NCI-H146 treated with DMSO at 0.1 percent for 48 hours (cell line): Measurements from ENCODE around the gene PNCK.
A peak's percentile ranks its signal among the peaks of the same experiment; 100 is the strongest.
"Not testable (repeated sequence)": the region's sequence is repeated elsewhere in the genome, so short reads cannot be mapped to it uniquely, and the experiment has no call there.

Source experiments
- DNase-seq: peaks from one replicate; lab custom pipeline; 2025; ENCODE audit not compliant: unreplicated experiment; lab: John Stamatoyannopoulos, UW

The PNCK gene

DNA sequence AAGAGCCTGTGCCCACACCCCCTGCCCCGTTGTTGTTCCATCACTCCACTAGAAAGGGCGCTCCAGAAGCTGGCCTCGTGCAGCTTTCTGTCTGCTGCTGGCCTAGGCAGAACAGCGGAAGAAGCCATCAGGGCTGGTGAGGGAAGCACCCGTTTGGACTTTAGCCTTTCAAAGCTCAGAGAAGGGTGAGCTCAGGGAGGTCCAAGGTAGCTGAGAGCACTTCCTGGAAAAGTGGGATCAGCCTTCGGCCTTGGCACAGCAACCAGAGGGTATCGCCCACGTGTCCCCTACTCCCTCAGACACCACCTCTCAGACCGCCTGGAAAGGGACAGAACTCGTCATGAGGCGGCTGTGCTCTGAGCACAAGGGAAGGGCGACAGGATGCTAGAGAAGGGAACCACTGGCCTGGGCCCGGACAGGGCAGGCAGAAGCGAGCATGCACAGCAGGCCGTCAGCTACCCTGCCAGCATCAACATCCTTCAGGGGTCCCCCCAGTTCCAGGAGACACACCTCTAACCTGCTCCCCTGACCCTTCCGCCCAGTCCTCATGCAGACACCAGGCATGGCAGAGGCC lies 25.7 kb upstream of the PNCK start:
- not testable (repeated sequence) for DNase-seq

DNA sequence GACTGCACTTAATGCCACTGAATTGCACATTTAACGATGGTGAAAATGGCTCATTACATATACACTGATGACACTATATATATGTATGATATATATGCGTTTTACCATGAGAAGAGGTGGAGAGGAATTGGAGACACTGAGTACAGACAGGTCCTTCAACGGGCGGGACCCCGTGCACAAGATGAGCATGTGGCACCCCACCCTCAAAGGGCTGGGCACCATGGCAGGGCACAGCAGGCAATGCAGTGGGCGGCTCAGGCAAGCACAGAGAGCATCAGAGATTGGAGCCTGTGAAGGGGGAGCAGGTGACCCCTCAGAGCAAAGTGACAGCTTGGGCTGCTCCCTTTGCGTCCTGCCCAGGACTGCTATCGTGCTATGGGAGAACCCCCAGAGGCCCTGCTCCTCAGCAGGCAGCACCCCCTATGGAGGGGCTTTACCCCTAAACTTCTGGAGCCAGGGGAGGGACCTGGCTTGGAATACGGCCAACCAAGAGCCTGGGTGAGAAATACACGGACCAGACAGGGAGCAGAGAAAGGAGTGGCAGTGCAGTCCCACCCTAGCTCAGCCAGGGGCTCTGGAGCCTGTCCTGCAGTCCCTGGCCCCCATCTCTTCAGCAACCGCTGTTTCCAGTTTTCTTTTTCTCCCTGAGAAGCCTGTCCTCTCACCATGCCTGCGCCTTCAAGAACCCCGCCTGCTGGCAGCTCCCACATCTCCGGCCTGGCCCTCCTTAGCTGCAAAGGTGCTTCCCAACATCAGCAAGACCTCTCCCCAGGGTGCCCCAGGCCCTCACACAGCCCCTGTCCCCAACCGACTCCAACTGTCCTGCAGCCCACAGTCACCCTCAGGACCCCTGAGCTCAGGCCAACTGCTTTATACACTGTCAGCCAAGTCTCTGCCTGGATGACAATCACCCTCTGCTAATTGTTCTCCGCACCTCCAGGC lies 24.6 kb upstream of the PNCK start:
- DNase-seq, result no peak

DNA sequence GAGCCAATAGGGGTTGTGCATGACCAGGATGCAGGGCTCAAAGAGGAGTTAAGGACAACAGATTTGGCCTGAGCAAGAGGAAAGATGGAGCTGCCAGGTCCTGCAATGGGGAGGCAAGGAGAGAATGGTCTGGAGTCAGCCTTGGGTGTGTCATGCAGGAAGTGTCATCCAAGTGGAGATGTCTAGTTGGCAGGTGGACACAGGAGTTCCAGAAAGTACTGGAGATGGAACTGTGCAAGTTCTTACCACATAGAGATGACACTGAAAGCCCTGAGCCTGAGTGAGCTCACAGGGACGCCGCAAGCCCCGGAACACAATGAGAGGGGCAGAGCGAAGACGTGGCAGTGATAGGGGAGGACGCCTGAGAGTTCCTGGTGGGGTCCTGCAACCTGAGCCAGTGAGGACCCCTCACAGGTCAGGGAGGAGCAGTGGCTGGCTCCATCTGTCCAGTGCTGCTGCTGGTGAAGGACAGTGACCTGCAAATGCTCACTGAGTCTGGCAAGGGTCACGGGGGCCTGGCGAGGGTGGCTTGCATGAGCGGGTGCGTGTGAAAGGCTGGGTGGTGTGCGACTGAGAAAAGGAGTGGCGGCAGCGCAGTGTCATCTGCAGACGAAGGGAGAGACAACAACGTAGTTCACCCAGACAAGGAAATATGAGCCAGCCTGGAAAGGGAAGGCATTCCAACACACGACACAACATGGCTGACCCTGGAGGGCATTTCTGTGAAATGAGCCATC lies 23.5 kb upstream of the PNCK start:
- DNase-seq, result not testable (repeated sequence)

DNA sequence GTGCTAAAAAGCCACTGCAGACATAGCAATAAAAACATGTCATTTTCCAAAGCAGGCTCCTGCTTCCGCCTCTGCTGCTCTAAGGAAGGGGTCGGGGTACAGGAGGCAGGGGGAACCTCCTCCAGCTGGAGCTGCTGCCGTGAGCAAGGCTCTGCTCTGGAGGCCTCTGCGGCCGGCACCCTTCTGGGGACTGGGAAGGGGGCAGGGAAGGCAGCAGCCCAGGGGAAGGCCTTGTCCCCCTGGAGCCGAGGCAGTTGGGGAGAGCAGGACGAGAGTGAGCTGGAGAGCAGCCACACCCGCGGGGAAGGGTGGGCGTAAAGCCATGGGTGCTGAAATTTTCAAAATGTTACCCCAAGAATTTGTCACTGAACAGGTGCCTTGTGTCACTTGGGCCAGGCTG lies 22.9 kb upstream of the PNCK start:
- DNase-seq, result not testable (repeated sequence)

DNA sequence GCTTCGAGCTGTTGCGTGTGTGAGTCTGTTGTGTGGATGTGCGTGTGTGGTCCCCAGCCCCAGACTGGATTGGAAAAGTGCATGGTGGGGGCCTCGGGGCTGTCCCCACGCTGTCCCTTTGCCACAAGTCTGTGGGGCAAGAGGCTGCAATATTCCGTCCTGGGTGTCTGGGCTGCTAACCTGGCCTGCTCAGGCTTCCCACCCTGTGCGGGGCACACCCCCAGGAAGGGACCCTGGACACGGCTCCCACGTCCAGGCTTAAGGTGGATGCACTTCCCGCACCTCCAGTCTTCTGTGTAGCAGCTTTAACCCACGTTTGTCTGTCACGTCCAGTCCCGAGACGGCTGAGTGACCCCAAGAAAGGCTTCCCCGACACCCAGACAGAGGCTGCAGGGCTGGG lies 22.5 kb upstream of the PNCK start:
- DNase-seq, result no peak

DNA sequence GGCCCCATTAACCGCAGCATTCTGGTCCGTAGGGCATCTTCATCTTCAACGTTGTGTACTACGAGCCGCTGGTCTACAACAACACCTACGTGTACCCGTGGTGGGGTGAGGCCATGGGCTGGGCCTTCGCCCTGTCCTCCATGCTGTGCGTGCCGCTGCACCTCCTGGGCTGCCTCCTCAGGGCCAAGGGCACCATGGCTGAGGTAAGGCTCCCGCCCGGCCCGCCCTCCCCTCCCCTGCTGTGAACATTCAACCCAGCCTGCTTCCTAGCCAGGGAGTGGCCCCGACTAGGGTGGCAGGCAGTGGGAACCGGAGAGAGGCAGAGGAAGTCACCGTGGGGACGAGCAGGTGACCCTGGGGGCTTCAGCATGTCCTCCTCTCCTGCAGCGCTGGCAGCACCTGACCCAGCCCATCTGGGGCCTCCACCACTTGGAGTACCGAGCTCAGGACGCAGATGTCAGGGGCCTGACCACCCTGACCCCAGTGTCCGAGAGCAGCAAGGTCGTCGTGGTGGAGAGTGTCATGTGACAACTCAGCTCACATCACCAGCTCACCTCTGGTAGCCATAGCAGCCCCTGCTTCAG lies 21.2 kb upstream of the PNCK start:
- DNase-seq, result no peak

DNA sequence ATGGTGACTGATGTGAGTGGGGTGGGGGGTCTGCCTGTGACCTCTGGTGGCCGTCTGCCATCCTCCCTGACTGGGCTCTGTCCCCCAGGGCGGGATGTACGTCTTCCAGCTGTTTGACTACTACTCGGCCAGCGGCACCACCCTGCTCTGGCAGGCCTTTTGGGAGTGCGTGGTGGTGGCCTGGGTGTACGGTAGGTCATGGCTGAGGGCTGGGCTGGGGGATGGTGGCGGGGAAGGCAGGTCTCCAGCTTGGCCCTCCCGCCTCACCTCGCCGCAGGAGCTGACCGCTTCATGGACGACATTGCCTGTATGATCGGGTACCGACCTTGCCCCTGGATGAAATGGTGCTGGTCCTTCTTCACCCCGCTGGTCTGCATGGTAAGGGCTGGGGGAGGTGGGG lies 20.6 kb upstream of the PNCK start:
- not testable (repeated sequence) for DNase-seq

DNA sequence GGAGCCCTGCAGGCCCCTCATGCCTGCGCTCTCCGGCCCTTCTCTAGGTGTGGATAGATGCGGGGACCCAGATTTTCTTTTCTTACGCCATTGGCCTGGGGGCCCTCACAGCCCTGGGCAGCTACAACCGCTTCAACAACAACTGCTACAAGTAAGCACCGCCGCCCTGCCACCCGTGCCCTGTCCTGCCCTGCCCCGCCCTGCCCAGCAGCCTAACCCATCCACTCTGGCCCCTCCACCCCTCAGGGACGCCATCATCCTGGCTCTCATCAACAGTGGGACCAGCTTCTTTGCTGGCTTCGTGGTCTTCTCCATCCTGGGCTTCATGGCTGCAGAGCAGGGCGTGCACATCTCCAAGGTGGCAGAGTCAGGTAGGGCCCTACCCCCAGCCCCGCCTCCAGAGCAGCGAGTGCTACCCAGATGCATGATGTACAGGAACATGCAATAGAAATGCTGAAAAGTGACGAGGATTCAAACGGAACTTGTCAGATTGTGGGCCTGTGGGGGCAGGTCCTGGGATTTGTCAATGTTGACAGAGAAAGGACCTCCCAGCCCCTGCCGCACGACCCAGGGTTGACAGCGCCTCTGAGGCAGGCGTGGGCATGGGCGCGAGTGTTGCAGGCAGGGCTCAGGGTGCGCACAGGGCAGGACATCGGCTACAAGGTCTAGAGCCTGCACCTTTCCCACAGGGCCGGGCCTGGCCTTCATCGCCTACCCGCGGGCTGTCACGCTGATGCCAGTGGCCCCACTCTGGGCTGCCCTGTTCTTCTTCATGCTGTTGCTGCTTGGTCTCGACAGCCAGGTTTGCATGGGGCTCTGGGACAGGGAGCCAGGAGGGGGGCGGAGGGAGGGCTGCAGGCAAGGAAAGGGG lies 19.8 kb upstream of the PNCK start:
- no peak for DNase-seq

DNA sequence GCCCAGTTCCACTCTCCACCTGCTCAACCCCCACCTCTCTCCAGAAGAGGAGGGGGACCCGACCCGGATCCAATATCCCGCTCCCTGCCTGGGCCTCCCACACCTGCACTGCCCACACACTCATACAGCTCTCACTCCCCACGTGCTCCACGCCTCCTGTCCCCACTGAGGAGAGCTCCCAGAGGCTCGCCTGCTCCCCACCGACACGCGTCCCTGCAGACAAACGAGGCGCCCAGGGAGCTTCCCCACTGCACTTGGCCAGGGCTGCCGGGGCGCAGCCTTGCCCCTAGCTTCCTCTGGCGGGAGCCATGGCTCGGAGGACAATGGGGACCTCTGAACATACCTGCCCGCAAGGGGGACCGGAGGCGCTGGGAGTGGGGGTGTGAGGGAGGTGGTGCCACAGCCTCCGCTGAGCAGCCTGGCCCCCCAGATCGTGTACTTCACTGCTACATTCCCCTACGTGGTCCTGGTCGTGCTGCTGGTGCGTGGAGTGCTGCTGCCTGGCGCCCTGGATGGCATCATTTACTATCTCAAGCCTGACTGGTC lies 19.1 kb upstream of the PNCK start:
- DNase-seq, result no peak

DNA sequence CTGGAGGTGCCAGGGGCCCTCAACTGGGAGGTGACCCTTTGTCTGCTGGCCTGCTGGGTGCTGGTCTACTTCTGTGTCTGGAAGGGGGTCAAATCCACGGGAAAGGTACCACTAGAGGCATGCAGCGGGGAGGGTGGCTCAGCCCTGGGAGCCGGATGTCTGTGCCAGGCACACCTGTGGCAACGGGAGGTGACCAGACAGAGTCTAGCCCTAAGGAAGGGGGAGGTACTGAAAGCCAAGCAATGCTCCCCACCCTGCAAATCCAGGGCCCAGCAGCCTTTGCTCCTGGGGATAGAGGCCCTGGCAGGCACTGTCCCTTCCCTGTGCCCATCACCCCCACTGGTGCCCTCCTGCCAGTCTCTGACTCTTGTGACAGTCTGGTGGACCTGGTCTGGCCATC lies 18.4 kb upstream of the PNCK start:
- no peak for DNase-seq

DNA sequence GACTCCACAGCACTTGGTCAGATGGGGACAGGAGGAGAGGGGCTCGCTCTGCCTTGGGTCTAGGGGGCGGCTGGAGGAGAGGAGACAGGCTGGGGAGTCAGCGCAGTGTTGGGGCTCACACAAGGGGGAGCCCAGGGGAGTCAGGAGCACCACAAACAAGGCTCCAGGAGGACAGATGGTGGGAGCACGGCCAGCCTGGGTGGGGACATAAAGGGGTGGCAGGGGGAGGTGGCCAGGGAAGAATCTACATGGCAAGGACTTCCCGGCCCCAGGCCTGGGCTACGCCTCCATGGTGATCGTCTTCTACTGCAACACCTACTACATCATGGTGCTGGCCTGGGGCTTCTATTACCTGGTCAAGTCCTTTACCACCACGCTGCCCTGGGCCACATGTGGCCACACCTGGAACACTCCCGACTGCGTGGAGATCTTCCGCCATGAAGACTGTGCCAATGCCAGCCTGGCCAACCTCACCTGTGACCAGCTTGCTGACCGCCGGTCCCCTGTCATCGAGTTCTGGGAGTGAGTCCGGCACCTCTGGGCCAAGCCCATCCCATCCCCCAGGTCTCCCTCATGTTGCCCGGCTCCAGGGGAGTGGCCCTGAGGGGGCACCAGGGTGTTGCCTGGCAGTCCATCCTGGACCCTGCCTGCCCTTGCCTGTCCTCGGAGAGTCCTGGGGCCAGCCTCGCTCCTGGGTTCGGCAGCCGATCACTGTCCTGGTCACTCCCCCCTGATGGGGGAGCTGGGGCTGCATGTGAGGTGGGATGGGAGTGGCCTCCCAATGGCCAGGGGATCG lies 17.6 kb upstream of the PNCK start:
- not testable (repeated sequence) for DNase-seq

DNA sequence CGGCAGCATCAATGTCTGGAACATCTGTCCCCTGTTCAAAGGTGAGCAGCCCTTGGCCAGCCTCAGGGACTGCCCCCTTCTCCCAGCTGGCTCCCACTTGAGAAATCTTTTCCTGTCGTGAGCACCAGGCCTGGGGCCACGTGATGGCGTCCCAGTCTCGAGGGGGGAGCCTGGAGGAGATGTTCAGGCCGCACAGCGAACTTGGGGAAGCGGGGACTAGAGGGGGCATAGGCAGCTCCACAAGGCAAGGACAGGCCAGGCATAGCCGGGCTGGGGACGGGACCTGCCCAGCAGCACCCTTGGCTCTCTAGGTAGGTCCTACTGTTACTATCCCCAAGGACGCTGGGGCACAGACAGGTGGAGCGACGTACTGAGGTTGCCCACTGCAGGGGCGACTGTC lies 16.9 kb upstream of the PNCK start:
- no peak for DNase-seq

DNA sequence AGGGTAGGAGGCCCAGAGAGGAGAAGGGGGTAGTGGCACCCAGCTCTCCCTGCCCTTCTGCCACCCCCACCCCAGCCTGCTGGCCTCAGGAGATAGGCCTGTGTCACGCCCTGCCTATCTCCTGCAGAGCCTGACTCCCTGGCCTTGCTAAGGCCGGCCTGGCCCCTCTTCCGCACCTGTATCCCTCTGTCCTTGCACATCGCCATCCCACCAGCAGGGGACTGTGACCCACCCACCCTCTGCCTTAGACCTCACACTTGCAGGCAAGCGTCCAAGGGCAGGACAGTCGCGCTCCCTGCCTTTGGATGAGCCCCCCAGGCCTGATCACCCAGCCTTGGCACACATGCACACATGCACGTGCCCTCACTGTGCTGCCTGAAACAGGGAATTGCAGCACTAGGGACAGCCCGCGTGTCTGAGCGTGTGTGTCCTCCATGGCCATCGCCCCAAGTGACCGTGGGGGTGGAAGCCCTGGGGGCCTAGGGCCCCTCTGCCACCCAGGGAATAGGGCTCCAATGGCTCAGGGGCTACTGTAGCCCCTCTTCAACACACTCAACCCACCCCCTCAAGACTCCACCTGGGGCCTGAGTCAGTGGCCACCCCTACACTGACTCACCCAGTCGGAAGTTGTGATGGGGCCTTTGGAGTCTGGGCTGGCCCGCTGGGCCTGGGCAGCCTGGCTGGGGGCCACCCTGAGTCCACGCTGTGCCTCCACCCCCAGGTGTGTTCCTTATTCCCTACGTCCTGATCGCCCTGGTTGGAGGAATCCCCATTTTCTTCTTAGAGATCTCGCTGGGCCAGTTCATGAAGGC lies 16.2 kb upstream of the PNCK start:
- DNase-seq, result no peak

DNA sequence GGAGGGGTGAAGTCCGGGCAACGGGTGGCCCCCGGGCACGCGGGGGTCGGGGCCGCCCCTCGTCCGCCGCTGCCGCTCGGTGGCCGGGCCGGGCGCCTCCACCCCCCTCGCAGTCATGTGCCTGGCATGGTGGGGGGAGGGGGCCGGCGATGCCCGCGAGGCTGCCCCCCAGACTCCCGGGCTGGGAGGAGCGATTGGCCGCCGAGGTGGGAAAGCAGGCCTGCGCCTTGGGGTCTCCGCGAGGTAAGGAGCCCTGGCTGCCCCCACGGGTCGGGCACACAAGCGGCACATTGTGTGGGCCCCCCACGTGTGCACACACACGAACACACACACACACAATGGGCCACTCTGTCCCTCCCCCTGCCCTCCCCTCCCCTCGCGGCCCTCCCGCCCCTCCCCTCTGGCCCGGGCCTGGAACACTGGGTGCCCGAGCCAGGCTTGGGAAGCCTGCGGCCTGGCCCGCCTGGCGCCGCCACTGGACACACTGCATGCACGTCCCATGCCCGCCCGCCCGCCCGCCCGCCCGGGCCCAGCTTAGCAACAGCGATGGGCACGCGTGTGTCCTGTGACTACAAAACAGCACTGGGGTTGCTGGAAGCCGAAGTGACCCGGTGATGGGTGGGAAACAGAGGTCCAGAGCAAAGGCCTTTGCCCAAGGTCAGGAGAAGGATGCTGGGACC lies 15.4 kb upstream of the PNCK start:
- no peak for DNase-seq

DNA sequence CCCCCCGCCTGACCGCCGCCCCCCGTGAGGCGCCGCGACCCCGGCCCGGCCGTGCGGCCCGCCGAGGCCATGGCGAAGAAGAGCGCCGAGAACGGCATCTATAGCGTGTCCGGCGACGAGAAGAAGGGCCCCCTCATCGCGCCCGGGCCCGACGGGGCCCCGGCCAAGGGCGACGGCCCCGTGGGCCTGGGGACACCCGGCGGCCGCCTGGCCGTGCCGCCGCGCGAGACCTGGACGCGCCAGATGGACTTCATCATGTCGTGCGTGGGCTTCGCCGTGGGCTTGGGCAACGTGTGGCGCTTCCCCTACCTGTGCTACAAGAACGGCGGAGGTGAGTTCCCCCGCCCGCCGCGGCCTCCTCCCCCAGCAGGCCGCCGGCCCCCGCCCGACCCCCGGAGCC lies 14.9 kb upstream of the PNCK start:
- DNase-seq, result no peak

DNA sequence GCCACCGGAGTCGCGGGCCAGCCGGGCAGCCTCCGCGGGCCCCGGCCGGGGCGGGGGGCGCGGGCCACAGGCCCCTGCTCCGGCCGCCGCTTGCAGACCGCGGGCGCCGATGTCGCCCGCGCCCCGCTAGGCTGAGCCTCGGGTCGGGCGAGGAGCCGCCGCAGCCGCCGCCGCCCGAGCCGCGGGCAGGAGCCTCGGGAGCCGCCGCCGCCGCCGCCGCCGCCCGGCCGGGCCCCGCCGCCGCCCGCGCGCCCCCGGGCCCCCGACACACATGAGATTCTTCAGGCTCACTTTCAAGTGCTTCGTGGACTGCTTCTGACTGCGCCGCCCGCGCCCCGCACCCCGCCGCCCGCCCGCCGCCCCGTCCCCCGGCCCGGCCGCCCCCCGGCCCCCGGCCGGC lies 14.5 kb upstream of the PNCK start:
- no peak for DNase-seq

DNA sequence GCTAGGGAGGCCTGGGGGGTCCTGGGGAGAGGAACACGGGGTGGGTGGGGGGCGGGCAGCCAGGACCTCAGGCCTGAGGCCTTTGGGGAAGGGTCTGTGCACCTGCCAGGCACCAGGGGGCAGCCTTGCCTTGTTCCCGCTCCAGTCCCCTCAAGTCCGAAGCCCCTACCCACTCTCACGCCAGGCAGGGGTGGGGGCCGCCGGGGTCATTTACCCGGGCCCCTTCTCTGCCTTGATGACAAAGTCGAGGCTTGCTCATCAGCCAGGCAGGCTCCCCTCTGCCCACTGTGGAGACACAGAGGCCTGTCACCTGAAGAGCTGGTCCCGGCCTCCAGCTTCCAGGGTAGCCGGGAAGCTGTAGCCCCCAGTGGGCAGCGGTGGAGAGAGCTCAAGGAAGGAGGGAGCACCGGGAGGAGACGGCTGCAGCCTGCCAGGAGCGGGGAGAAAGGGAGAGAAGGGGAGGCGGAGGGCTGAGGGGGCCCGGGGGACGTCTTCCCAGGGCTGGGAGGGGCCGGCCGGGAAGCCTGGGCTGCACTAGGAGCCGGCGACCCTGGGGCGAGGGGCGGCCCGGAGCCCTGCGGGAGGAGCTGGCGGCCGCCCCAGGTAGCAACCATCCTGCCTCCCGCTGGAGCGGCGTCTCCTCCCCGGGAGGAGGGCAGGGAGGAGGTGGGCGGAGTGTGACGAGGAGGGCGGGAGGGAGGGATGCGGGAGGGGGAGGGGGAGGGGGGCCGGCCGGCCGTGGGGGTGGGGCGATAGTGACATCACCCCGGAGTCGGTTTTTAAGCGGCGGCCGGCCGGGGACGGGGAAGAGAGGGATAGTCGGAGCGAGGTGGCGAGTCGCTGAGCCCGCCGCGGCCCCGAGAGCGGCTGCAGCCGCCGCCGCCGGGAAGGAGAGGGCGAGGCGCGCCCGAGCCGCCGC lies 13.8 kb upstream of the PNCK start, which contains the start of gene SLC6A8:
Gene SLC6A8, plus strand, starts transcription at position 806 of the 919 bp plus-strand sequence. CDS start 649 bp downstream, outside the sequence.
- DNase-seq, result peak; percentile 18
